Hematopoietic multipotent progenitor cell (in vitro differentiated cells): ENCODE measurements around the gene PTOV1. TPM values are rescaled to one million over a fixed set of nuclear protein-coding genes. Genes with fewer than 3 reads are reported as not detected.
"Not testable (repeated sequence)": the region's sequence is repeated elsewhere in the genome, so short reads cannot be mapped to it uniquely, and the experiment has no call there.

ENCODE experiments used
- DNase-seq, 3 donors: peaks; one replicate each; pipeline ENCODE4 v3.0.0-alpha.2; 2011 to 2015; ENCODE audit warnings: low read depth in 2 of 3, low spot score in 2 of 3
- total RNA-seq: library from RNA; depleted of rRNA; stranded (reverse); fragments of >200 nt; gene quantifications from one replicate; pipeline ENCODE4 v1.2.3, GENCODE V29; 2012

PTOV1 gene
- total RNA-seq, 1 donor: 109 TPM

DNA sequence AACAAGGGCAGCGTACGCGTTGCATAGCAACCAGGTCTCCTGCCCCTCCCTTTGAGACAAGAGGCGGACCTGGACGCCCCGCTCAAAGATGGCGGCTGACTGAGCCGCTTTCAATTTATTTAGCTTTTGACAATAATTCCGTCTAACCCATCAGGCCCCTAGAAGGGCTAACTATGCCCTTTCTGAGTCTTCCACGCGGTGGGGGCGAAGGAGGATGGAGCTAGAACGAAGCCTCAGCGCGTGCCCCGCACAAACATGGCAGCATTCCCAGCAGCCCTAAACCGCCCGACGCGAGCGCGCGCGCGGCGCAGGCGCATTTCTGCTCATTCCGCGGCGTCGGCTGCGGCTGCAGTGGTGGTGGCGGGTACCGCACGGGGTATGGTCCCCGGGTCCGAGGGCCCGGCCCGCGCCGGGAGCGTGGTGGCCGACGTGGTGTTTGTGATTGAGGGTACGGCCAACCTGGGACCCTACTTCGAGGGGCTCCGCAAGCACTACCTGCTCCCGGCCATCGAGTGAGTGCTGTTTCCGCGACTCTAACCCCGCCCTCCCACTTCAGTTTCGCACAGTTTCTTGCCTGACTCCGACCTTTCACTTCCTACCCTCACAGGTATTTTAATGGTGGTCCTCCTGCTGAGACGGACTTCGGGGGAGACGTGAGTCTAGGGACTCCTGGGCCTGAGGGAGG is 32.9 kb upstream of the PTOV1 start, which contains the start of gene MED25:
Gene MED25, plus strand, starts transcription at position 326 of the 685 bp plus-strand sequence. Its CDS starts 53 bp downstream, at position 379.
- peak; percentile 88 to 96 (median 91) for DNase-seq

DNA sequence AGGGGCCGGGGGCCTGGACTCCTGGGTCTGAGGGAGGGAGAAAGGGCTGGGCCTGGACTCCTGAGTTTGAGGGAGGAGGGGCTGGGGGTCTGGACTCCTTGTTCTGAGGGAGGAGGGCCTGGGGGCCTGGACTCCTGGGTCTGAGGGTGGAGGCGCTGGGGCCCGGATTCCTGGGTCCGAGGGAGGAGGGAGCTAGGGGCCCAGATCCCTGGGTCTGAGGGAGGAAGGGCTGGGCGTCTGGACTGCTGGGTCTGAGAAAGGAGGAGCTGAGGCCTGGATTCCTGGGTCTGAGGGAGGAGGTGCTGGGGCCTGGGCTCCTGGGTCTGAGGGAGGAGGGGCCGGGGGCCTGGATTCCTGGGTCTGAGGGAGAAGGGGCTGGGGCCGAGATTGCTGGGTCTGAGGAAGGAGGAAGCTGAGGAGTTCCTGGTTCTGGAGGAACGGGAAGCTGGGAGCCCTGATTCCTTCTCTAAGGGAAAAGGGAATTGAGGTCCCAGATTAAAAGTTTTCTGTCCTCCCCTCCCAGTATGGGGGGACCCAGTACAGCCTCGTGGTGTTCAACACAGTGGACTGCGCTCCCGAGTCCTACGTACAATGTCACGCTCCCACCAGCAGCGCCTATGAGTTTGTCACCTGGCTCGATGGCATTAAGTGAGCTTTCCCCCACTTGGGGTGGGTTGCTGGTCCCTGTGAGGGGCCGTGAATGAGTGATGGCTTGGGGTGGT is 32.1 kb upstream of the PTOV1 start:
- DNase-seq: no peak

DNA sequence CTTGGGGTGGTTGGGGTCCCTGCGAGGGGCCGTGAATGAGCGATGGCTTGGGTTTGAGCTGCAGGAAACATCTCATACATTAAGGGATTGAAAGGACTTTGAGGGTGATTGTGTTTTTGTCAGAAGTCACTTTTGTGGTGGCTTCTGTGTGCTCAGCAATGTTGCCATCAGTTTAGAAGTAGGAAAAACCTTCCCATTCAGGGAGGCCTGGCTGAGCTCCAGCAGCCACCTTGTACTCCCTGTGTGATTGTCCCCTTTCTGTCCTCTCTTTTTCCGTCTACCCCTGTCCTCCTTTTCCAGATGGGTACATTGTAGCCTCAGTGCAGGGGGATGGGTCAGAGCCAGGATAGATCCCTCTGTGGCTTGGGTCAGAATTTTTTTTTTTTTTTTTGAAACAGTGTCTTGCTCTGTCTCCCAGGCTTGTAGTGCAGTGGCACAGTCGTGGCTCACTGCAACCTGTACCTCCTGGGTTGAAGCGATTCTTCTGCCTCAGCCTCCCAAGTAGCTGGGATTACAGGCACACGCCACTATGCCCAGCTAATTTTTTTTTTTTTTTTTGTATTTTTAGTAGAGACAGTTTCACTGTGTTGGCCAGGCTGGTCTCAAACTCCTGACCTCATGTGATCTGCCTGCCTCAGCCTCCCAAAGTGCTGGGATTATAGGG is 31.4 kb upstream of the PTOV1 start:
- DNase-seq: not testable (repeated sequence)

DNA sequence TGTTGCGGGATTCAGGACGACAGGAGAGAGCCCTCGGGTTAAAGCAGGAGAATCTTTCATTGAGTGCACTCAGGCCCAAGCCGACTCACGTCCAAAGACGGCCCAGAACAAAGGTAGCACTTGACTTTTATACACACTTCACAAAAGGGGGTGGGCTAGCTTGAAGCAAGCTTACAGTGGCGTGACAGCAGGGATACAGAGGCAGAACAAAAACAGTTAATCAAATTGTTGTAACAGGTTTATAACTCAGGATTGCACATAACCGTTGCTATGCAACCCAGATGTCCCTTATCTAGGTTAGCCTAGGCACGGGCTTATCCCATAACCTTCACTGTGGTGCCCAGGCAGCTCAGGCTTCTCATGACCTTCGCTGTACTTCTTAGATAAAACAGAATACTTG is 30.8 kb upstream of the PTOV1 start:
- no peak for DNase-seq

DNA sequence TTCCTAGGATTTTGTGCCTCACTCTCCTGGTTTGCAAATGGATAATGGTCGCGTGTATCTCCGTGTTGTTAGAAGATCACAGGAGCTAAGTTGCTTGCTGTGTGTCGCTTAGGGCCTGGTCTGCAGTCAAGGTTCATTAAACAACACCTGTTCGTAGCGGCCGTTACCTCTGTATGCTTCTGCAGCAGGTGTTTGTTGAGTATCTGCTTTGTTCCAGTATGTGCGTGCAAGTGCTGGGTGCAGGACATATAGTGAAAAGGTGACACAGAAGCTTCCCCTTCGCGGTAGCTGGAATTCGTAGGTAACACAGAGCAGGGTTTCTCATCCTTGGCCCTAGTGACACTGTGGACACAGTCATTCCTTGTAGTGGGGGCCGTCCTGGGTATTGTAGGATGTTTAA is 27.5 kb upstream of the PTOV1 start:
- no peak for DNase-seq

DNA sequence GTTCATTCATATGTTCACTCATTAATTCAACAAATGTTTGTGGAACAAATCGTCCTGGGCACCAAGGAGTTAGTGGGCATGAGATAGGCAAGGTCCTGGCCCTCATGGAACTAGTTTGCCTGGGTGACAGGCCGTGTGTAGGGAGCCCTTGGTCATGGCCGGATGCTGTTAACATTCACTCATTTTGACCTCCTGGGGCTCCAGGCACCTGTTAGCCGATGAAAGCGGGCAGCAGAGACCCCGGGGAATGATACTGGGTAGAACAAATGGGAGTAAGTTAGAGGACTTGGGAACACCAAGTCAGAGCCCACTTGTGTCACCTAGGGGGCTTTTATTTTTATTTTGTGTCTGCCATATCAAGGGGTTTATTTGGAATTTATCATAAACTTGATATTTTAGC is 26.3 kb upstream of the PTOV1 start:
- no peak for DNase-seq

DNA sequence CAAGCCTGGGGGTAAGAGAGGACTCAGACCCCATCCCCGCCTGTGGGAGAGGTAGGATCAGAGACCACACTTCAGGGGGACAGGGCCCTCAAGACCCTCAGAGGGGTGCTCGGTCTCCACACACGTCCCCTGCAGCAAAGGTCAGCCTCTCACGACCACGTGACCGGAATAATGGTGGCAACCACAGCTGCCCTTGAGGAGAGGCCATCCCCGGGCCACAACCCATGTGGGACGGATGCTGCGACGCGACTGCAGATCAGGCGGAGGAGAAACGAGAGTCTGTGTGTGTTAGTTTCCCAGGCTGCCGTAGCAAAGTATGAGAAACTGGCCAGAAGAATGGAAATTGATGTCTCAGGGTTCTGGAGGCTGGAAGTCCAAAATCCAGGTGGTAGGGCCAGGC is 23.9 kb upstream of the PTOV1 start:
- no peak for DNase-seq

DNA sequence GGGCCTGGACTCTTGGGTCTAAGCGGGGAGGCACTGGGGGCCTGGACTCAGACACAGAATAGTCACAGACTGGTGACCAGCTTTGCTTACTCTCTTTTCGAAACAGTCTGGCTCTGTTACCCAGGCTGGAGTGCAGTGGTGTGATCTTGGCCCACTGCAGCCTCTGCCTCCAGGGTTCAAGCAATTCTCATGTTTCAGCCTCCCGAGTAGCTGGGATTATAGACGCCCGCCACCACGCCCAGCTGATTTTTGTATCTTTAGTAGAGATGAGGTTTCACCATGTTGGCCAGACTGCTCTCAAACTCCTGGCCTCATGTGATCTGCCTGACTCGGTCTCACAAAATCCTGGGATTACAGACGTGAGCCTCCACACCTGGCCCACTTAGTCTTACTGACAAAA is 21.8 kb upstream of the PTOV1 start:
- no peak for DNase-seq

DNA sequence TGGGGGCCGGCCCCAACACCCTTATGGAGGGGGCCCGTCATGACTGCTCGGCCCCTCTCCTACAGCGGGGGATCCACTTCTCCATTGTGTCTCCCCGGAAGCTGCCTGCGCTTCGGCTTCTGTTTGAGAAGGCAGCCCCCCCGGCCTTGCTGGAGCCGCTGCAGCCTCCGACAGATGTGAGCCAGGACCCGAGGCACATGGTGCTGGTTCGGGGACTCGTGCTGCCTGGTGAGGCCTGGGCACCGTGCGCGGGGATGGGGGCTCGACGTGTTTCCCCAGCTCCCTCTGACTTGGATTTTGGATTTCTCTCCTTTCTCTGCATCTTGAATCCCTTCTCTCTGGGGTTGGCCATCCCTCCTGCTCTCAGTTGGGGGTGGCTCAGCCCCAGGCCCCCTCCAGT is 21.2 kb upstream of the PTOV1 start:
- no peak for DNase-seq

DNA sequence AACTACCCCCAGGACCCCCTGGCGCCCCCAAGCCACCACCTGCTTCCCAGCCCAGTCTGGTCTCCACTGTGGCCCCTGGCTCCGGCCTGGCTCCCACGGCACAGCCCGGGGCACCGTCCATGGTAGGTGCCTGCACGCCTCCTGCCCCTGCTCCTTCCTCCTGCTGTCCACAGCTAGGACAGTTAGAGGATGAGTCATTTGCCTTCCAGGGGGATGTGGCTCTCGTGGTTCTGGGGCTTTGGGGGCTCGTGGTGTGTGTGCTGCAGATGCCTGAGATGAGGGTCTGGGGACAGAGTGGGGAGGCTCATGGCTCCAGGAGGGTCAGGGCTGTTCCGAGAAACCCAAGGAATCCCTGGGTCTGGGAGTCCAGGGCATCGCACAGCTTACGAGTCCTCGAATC is 20.2 kb upstream of the PTOV1 start:
- DNase-seq: no peak

DNA sequence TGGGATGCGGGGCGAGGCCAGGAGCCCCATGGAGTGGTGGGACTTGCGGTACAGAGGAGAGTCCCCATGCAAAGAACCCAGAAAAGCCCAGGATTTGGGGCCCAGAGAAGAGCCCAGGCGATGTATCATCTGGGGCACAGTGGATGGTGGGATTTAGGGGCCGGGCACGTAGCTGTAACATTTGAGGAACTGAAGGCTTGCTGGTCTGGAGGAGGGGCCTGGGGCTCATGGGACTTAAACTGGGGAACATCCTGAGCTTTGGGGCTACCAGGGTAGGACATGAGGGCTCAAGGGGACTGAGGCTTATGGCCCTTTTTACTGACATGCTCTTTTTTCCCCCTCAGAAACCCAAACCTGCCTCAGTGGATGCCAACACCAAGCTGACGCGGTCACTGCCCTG is 19.4 kb upstream of the PTOV1 start:
- DNase-seq: no peak

DNA sequence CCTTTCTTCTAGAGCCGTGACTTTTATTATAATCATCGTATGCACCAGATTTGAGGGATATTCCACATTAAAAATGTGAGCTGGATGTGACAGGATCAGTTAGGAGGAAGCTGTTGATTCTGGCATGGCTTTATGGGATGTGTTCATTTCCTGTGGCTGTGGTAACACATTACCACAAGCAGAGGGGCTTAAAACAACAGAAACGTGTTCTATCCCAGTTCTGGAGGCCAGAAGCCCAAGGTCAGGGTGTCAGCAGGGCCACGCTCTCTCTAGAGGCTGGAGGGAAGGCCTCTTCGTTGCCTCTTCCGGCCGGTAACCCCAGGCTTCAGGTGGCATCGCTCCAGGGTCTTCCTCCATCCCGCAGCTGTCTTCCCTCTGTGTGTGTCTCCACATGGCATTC is 18.4 kb upstream of the PTOV1 start:
- DNase-seq: no peak

DNA sequence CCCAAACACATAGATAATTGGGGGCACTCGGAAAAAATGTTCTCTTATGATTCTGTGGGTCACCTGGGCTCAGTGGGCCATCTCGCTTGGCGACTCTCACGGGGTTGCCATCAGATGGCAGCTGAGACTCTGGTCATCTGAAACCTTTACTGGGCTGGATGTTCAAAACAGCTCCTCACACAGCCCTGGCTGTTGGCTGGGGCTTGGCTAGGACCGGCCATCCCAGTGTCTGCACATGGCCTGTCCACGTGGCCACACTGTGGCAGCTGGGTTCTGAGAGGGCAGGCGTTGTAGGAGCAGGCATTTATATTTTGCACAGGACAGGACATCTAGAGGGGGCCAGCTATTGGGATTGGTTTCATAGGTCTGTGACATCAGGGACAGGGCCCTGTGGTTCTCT is 17.4 kb upstream of the PTOV1 start:
- DNase-seq: no peak

DNA sequence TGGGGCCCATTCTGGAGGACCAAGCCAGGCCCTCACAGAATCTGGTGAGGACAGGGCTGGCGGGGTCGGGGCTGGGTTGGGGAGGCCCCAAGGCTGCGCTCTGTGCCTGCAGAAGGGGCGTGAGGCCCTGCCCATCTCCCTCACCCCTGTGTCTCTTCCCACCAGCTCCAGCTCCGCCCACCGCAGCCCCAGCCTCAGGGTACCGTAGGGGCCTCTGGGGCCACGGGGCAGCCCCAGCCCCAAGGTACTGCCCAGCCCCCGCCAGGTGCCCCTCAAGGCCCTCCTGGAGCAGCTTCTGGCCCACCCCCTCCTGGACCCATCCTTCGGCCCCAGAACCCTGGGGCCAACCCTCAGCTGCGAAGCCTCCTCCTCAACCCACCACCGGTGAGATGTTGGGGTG is 15.4 kb upstream of the PTOV1 start:
- no peak for DNase-seq

DNA sequence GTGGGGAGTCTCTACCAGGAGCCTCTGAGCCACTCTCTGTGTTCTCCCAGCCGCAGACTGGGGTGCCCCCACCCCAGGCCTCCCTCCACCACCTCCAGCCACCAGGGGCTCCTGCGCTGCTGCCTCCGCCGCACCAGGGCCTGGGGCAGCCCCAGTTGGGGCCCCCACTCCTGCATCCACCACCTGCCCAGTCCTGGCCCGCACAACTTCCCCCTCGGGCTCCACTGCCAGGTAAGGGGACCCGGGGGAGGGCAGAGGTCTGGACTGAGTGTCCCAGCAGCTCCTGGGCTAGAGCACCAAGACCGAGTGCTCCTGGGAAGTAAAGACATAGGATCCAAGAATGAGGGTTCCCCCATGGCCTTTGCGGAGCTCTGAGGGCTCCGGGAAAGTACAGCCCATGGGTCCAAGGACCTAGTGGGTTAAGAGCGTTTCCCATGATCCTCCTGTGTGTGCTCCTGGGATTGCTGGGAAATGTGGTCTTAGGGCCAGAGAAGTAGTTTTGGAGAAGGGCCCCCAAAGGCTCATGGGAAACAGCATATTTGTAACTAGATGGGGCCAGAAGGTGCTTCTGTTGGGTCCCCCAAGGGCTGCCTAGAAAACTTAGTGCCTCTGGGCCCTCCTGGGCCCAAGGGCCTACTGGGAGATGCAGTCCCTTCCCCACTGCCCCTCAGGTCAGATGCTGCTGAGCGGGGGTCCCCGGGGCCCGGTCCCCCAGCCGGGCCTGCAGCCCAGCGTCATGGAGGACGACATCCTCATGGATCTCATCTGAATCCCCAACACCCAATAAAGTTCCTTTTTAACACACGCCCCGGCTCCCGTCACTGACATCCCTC is 14.6 kb upstream of the PTOV1 start:
- no peak for DNase-seq

DNA sequence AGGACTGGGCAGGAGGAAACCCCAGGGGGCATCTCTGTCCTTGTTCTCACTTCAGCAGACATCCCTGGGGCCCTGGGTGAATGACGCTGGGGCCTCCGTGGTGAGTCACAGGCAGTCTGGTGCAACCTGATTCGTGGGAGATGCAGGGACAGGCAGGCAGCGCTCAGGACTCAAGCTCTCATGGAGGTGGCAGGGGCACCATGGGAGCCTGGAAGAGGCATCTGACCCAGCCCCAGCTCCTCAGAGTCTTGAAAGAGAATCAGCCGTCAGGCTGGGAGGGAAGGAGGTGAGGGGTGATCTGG is 14.0 kb upstream of the PTOV1 start:
- no peak for DNase-seq

DNA sequence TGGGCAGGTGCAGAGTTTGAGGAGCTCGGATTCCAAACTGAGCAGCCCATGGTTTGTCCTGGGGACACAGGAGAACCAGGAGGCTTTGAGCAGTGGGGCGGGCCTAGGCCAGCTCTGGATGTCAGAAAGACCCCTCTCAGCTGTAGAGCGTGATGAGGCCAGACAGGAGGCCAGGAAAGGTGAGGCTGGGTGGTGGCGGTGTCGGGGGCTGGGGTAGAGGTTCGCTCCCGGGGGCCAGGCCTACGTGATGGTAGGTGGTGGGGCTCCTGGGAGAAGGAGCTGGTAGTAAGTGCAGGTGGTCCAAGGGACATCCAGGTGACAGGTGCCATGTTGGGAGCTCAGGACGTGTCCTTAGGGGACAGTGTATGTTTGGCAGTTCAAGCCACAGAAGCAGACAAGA is 13.5 kb upstream of the PTOV1 start:
- DNase-seq: no peak

DNA sequence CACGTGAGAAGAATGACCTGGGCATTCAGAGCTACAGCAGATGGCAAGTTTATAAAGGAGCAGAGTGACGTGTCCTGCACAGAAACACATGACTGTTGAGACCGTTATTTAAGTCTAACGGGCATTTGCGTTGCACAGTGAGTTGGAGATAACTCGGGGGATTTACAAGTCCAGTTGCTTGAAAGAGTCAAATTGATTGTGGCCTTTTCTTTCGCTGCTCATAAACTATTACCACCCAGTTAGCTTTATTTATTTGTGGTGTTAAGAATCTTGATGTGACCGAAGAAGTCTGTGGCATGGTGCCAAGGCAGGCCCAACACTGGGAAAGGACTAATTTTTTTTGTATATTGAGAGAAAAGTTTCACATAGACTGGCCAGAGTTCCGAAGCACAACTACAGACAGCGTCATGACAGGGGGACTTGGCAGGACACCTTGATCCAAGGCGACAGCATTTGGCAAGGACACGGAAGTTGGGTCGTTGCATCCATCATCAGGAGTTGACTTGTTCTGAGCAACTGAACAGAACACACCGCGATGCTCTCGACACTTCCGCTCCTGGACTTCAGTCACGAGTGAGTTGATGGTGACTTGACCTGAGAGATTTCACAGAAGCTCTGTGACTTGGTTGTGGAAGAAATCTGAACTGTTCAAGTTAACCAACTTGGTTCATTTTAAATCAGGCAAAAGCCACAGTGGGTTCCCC is 11.9 kb upstream of the PTOV1 start:
- DNase-seq: no peak

DNA sequence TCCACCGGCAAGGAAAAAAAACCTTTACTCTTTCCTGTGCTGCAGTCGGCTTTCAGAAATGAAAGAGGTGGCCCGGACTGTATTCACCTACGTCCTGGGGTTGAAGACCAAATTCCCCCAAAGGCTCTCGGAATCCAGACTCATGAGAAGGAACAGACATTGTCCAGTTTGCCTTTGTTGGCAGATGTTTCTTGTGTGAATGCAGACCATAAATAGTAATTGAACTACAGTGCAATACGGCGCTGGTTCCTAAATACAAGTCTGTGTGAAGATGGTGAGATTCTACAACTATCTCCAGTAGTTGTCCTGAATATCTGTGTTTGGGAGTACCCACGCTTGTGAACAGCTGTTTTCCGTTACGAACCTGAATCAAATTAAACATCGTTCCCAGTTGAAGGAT is 11.2 kb upstream of the PTOV1 start:
- DNase-seq: no peak

DNA sequence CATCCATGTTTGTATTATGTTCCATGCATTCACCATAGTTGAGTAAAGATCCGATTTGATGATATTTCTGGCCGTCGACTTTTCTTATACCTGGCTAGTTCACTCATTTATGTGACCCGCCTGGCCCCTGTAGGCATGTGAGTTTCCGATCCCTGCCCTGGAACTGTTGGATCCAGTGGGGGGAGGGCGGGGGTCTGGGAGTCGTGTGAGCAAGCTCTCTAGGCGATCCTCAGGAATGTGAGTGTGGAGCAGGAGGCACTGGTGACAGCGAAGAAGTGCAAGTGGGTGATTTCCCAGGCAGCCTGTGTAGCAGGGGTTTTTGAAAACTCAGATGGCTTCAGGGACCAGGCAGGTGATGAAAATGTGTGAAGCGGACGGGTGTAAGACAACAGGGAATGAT is 10.6 kb upstream of the PTOV1 start:
- DNase-seq: no peak
